ENCODE data around the gene DDC.

DNA sequence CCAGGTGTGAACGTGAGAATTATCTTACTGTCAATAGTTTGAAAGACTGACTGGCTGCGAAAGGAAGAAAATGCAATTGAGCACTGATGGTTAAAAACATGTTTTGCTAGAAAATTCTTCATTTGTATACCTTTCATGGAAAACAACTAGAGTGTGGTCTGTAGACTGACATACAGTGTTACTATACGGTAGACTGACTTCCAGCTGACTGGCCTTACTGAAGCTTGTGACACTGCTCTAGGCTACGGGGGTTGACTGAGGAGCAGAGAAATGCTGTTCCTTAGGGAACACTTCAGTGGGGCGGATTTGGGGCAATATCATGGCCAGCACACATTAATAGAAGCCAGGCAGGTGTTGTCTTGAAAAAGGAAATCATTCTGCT is 25.9 kb upstream of the DDC start:
- TF ChIP-seq, protein P1, sequence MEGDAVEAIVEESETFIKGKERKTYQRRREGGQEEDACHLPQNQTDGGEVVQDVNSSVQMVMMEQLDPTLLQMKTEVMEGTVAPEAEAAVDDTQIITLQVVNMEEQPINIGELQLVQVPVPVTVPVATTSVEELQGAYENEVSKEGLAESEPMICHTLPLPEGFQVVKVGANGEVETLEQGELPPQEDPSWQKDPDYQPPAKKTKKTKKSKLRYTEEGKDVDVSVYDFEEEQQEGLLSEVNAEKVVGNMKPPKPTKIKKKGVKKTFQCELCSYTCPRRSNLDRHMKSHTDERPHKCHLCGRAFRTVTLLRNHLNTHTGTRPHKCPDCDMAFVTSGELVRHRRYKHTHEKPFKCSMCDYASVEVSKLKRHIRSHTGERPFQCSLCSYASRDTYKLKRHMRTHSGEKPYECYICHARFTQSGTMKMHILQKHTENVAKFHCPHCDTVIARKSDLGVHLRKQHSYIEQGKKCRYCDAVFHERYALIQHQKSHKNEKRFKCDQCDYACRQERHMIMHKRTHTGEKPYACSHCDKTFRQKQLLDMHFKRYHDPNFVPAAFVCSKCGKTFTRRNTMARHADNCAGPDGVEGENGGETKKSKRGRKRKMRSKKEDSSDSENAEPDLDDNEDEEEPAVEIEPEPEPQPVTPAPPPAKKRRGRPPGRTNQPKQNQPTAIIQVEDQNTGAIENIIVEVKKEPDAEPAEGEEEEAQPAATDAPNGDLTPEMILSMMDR (IDR thresholded peaks at IDR 0.05): no peak
- TF ChIP-seq POLR2A (IDR thresholded peaks at IDR 0.05): no peak
